HCT116 (cell line): ENCODE data around the gene SLC35A1.

ENCODE experiments used
- SIN3A ChIP-seq: IDR thresholded peaks from 2 replicates; pipeline ENCODE4 v1.6.1; 2012; ENCODE audit warnings: low read depth
- YY1 ChIP-seq: IDR thresholded peaks from 2 replicates; pipeline ENCODE4 v1.6.1; 2011; ENCODE audit warnings: low read length, low read depth, moderate library complexity, mild to moderate bottlenecking; ENCODE audit not compliant: insufficient replicate concordance; ENCODE audit errors: extremely low read depth
- ZFX ChIP-seq: fragments of 450-650 bp; IDR thresholded peaks from 2 replicates; pipeline ENCODE4 v1.6.1; 2017
- TF ChIP-seq, protein P1 (sequence below), 3 experiments: fragments of 200-600 bp in 1 of 3; sonication (generic) in 1 of 3; IDR thresholded peaks in 2 of 3; conservative IDR thresholded peaks in 1 of 3; 2 replicates each; pipeline ENCODE4 v1.5.1; 2012 to 2017; ENCODE audit warnings: low read depth in 2 of 3, low read length in 2 of 3, antibody characterized with exemption in 1 of 3, borderline replicate concordance in 1 of 3, control low read depth in 1 of 3, mild to moderate bottlenecking in 1 of 3, mixed read lengths in 1 of 3, mixed run types in 1 of 3, moderate library complexity in 1 of 3; ENCODE audit not compliant: insufficient read depth in 1 of 3

DNA sequence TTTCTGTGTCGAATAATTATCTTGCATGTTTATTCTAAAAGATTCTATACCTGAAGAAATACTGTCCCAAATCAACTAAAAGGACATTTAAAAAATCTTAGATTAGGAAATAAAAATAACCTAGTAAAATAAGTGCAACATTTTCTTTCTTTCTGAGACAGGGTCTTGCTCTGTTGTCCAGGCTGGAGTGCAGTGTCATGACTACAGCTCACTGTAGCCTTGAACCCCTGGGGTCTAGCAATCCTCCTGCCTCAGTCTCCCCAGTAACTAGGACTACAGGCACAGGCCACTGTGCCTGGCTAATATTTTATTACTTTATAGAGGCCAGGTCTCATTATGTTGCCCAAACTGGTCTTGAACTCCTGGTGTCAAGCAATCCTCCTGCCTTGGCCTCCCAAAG is 68.3 kb downstream of the SLC35A1 start:
- no peak for TF ChIP-seq ZFX
- TF ChIP-seq, protein P1, sequence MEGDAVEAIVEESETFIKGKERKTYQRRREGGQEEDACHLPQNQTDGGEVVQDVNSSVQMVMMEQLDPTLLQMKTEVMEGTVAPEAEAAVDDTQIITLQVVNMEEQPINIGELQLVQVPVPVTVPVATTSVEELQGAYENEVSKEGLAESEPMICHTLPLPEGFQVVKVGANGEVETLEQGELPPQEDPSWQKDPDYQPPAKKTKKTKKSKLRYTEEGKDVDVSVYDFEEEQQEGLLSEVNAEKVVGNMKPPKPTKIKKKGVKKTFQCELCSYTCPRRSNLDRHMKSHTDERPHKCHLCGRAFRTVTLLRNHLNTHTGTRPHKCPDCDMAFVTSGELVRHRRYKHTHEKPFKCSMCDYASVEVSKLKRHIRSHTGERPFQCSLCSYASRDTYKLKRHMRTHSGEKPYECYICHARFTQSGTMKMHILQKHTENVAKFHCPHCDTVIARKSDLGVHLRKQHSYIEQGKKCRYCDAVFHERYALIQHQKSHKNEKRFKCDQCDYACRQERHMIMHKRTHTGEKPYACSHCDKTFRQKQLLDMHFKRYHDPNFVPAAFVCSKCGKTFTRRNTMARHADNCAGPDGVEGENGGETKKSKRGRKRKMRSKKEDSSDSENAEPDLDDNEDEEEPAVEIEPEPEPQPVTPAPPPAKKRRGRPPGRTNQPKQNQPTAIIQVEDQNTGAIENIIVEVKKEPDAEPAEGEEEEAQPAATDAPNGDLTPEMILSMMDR (IDR thresholded peaks at IDR 0.05 in 2 of 3, conservative IDR thresholded peaks at IDR 0.05 in 1 of 3; ENCODE audit: borderline replicate concordance in 1 of 3, insufficient read depth in 1 of 3, low read depth in 2 of 3, low read length in 2 of 3) = no peak
- no peak for TF ChIP-seq YY1
- TF ChIP-seq SIN3A = no peak
